ENCODE data around the gene GPD2.

Gene GPD2

DNA sequence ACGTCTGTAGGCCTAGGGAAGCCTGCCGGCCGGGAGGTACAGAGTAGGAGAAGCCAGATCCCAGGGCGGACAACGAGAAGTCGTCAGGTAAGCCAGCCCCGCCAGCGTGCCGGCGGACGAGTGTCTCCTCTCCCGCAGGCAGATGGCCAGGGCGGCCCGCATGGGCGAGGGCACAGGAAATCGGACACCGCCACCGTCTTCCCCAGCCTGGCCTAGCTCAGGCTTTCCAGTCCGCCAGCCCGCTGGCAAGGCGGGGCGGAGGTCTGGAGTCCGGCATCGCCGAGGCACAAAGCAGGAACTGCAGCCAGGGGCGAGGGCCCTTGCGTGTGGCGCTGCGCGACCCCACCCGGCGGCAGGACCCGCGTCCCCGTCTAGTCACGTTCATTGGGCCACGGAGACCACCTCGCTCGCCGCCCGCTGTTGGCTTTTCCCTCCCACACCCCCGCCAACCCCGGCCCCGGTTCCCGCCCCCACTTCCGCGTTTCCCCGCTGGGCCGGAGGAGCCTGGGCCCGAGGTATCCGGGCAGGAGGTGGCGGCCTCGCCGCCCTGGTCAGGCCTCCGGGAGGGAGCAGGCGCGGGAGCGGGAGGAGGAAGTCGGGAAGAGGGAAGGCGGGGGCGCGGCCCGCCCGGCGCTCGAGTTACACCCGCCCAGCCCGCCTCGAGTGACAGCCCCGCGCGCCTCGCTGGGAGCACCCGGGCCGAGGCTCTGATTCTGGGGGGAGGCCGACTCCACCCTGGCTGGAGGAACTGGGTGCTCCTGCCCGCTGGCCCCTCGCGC lies at the start of gene GPD2:
Gene GPD2 (plus strand): TSS at position 662 of the 779 bp plus-strand sequence. CDS start 39,727 bp downstream, outside the sequence.
- DNase-seq (ENCODE audit: low spot score), result peak; percentile 93

DNA sequence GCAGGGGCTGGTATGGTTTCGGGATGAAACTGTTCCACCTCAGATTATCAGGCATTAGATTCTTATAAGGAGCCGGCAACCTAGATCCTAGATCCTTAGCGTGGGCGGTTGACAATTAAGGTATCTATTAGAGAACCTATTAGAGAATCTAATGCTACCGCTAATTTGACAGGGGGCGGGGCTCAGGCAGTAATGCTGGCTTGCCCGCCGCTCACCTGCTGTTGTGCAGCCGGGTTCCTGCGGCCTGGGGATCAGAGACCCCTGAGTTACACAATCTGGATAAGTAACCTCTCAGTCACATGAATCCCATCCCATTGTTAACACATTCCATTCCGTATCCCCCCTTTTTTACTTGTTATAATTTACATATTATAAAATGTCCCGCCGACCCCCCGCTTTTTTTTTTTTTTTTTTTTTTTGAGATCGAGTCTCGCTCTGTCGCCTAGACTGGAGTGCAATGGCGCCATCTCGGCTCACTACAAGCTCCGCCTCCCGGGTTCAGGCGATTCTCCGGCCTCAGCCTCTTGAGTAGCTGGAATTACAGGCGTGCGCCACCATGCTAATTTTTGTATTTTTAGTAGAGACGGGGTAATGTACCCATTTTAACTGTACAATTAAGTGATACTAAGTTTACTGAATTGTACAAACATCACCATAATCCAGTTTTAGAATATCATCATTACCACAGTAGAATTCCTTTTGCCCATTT lies 42.0 kb upstream of the GPD2 start:
- no peak for DNase-seq (ENCODE audit: low spot score)

GRCh38 chr2:156396126-156396525 lies 40.1 kb upstream of the GPD2 start:
- DNase-seq (ENCODE audit: low spot score), result no peak

- no peak for DNase-seq (ENCODE audit: low spot score)
Measured at GRCh38 chr2:156397229-156397628, 39.0 kb upstream of the GPD2 start.

DNA sequence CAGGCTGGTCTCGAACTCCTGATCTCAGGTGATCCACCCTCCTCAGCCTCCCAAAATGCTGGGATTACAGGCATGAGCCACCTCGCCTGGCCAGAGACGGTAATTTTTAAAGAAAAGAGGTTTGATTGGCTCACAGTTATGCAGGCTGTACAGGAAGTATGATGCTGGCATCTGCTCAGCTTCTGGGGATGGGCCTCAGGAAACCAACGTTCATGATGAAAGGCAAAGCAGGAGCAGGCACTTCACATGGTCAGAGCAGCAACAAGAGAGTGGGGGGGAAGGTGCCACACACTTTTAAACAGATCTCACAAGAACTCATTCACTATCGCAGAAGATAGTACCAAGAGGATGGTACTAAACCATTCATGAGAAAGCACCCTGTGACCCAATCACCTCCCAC lies 38.0 kb upstream of the GPD2 start:
- DNase-seq (ENCODE audit: low spot score), result no peak

DNA sequence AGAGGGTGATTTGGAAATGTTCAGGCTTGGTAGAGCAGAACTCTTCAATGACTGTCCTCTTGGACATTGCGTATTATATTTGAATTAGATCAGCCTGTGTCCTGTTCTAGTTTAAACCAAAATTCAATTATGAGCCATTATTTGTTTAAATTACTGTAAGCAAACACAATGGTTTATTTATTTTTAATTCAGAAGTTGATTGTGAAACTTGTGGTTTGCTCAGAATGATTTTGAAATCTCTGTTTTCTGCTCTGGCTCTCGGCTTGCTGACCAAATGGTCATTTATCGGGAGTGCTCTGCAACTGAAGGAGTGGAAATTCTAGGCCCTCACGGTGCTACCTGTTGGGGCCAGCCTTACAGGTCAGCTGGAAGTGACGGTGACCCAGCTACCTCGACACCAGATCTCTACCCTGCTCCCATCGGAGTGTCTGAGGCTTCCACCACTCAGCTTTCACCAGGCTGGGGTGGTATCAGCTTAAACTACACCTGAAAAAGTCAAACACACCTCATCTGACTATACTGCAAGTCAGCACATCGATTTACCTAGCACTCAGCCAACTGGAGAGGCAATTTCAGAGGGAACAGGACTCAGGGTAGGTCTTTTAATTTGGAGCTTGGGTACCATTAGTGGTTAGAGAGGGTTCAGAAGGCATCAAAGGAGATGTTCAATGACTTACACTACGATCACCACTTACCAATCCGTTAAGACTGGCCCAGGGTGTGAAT lies 36.8 kb upstream of the GPD2 start:
- no peak for DNase-seq (ENCODE audit: low spot score)

- peak; percentile 85 for DNase-seq (ENCODE audit: low spot score)
Measured at GRCh38 chr2:156399950-156400705, 36.1 kb upstream of the GPD2 start.

DNA sequence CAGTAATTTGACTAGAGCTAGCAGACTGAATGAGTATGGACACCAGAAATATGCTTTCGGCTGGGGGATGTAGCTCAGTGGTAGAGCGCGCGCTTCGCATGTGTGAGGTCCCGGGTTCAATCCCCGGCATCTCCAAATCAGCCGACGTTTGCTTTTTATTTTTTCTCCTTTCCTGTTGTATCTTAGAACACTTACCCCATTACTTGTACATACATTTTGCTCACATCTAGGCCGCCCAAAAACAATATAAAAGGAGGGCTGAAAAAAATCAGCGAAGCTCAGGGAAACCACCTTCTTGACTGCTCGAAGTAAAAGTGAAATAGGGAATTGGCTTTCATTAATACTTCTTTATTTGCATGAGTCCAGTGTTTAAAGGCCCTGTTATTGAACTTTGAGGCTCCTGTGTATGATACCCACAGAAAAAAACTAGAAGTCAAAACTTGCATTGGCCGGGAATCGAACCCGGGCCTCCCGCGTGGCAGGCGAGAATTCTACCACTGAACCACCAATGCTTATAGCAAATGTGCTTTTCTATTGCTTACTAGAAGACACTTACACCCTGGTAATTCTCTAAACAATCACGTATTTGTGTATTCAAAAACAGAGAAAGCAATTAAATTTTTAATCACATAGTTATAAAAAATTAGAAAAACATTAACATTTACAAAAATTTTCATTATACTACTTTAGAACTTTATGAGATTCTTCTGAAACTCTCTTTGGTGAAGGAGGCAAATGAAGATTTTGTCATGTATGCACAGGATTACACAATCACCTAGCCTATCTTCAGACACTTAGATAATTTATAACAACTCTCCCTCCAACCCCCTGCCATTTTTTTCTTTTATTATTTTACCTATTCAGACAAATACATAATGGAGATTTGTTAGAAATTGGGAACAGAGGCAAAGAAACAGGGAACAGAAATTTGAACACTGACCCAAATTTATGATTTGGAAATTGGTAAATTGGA lies 35.2 kb upstream of the GPD2 start:
- DNase-seq (ENCODE audit: low spot score), result peak; percentile 83

DNA sequence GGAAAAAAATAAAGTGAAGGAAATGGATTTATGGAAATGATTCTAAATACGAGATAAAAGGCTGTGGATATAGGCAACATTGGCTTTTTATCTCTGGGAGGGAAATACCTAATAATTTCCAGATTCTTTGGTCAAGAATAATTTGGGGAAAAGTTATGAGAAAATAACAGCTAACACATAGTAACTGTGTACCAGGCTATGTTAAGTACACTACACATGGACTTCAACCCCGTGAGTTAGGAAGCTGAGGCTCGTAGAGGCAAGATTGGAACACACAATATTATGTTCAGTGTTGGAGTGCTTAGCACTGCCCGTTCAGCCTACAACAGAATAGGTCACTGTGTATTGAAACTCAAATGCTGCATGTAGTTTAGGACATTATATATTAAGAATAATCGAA lies 34.3 kb upstream of the GPD2 start:
- DNase-seq (ENCODE audit: low spot score), result no peak

DNA sequence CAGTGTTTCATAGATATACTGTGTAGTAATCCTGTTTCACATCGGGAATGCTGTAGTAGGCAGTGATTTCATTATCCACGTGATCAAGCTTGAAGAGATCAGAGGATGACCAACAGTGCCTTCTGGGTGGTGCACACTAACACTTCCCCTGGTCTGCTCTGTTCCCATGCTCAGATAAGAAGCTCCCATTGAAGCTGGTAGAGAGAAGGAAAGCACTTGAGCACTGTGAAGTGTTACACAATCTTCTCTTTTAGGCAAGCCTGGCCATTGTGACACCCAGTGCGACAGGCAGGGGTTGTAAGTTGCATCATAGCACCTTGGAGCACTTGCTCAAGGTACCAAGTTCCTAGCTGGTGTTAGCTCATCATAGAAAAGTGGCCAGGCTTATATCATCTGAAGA lies 30.6 kb upstream of the GPD2 start:
- no peak for DNase-seq (ENCODE audit: low spot score)

GRCh38 chr2:156411835-156412234 lies 24.3 kb upstream of the GPD2 start:
- DNase-seq (ENCODE audit: low spot score), result no peak

DNA sequence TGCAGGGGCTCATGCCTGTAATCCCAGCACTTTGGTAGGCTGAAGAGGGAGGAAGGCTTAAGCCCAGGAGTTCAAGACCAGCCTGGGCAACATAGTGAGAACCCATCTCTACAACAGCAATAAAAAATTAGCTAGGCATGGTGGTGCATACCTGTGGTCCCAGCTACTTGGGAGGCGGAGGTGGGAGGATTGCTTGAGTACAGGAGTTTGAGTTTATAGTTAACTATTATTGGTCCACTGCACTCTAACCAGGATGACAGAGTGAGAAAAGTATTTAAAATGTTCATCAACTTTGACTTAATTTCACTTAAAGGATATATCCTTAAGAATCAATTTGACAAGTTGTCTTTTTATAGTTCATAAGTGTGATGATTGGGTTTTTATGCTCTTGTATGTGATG lies 14.3 kb upstream of the GPD2 start:
- DNase-seq (ENCODE audit: low spot score), result no peak

- DNase-seq (ENCODE audit: low spot score), result no peak
Measured at GRCh38 chr2:156423674-156424282, 12.4 kb upstream of the GPD2 start.

DNA sequence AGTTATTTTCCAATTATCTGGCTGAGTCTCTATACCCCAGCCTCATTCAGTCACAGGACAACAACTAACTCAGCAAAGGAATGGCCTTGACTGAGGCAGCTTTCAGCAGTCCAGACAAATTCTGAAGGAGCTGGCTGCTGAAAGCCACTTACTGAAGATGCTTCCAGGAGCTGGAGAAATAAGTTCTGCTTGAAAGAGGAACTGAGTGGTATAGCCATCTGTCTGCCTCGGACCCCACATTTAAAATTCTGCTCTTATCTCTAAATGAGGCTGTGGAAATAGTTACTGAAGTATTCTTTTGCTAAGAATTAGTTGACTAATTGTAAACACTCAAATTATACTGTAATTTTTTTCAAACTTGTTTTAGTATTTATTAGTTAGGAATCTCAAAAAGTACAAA lies 9.1 kb upstream of the GPD2 start:
- DNase-seq (ENCODE audit: low spot score), result no peak

DNA sequence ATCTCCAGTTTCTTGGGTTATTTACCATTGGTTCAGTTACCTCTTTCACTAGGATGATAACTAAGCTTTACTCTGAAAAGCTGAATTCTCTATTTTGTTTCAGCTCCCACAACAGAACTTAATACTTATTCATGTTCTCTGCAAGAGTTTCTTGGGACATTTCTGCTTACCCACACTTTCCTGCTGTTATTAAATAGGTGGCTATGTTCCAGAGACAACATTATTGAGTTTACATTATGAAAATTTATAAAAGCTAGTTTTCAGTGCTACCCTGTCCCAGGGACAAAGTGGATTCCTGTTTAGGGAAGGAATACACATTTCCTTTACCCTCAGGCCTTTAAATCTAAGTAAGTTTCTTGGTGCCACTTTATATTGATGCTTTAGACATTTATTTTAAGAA lies 7.0 kb upstream of the GPD2 start:
- no peak for DNase-seq (ENCODE audit: low spot score)

DNA sequence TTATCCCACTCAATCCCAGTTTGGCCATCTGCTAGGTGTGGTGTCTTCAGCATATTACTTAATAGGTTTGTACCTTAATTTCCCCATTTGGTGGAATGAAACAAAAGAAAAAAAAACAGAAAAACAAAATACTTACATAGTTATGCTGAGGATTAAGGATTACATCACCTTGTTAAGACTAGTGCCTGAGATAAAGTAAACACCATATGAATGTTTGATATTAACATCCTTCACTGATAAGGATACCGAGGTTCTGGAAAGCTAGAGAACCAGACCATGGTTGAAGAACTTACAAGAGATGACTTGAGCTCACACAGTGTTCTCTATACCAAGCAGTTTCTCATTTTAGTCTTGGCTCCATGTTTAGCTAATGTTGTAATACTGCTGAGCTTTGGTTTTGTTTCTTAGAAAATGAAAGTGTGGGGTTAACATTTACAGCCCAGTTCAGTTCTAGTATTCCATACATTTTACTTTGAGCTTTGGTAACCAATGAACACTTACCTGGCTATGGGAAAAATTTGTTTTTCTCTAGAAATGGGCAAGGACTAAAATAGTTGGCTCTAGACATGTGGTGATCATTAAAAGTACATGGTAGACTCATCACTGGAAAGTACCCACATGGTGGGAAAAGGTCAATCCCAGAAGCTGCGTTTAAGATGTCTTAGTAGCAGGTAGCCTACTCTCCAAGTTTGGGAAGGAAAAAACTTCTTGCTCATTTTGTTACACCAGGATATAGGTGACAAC lies 5.8 kb upstream of the GPD2 start:
- no peak for DNase-seq (ENCODE audit: low spot score)

DNA sequence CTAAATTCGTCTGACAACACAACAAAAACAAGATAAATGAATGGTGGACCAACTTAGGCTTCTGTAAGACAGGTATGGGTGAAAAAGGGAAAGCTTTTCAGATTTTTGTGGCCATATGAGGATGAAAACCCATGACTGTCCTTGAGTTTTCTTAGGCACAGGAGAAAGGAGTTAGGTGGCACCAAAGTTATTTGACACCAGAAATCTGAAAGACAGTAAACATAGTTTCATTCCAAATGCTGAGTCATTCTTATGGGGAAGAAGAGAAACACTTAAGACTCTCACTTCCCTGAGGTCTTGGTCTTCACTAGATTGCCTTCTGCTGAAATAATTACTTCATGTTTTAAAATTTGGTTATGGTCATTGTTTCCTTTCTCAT lies 5.2 kb upstream of the GPD2 start:
- DNase-seq (ENCODE audit: low spot score), result no peak

DNA sequence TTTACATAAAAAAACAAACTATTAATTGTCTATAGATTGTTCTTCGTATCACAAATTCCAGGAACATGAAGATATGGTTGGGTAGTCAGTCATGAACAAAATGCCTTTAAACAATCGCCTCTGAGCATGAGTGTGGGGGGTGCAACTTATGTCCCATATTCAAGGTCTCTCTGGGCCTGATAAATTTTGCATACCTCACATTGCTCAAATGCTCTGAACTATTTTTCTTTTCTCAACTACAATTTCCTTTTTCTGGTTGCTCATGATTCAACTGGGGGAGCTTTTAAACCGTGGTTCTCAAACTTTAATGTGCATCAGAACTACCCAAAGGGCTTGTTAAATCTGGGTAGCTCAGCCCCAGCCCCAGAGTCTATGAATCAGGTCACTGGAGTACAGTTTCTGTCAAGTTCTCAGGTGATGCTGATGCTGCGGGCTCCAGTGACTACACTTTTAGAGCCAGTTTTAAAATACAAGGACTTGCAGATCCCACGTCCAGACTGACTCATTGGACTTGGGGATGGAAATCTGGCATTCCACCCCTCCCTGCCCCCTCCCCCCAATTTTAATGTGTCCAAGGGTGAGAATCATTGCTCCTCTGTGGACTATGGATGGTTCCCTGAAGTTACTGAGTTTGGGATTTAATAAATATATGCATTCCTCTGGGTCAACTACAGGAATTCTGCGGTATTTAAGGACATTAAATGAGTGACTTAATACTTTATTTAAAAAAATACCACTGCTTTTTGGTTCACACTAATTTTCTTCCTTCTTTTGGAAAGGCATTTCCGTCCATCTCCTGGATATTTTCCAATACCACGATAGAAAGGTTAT lies 1.5 kb upstream of the GPD2 start:
- DNase-seq (ENCODE audit: low spot score), result no peak

GRCh38 chr2:156435396-156435717 lies 822 bp upstream of the GPD2 start:
- no peak for DNase-seq (ENCODE audit: low spot score)
